Liver (tissue), 3 donors: Measurements from ENCODE around the gene DNPH1.

ENCODE experiments used
- EGR1 ChIP-seq, 2 donors: IDR thresholded peaks; 2 replicates each; pipeline ENCODE4 v1.6.1; 2016 to 2018; ENCODE audit warnings: antibody characterized with exemption in 2 of 2, low read depth in 2 of 2
- GABPA ChIP-seq, 2 donors: IDR thresholded peaks in 1 of 2; conservative IDR thresholded peaks in 1 of 2; 2 replicates each; pipeline ENCODE4 v1.6.1; 2016; ENCODE audit warnings: antibody characterized with exemption in 2 of 2, mild to moderate bottlenecking in 1 of 2, moderate library complexity in 1 of 2
- HNF4G ChIP-seq: IDR thresholded peaks from 2 replicates; pipeline ENCODE4 v1.6.1; 2016; ENCODE audit warnings: antibody characterized with exemption
- MAX ChIP-seq: IDR thresholded peaks from 2 replicates; pipeline ENCODE4 v1.6.1; 2016; ENCODE audit warnings: antibody characterized with exemption
- RAD21 ChIP-seq, 2 donors: IDR thresholded peaks; 2 replicates each; pipeline ENCODE4 v1.6.1; 2016; ENCODE audit warnings: antibody characterized with exemption in 2 of 2, mild to moderate bottlenecking in 2 of 2
- RXRA ChIP-seq, 2 donors: IDR thresholded peaks; 2 replicates each; pipeline ENCODE4 v1.6.1; 2017 to 2018; ENCODE audit warnings: antibody characterized with exemption in 2 of 2, mild to moderate bottlenecking in 1 of 2
- TAF1 ChIP-seq: conservative IDR thresholded peaks from 2 replicates; pipeline ENCODE4 v1.6.1; 2016; ENCODE audit warnings: antibody characterized with exemption, mild to moderate bottlenecking
- YY1 ChIP-seq: IDR thresholded peaks from 2 replicates; pipeline ENCODE4 v1.6.1; 2016; ENCODE audit warnings: antibody characterized with exemption, mild to moderate bottlenecking
- ZBTB33 ChIP-seq: IDR thresholded peaks from 2 replicates; pipeline ENCODE4 v1.6.1; 2016; ENCODE audit warnings: antibody characterized with exemption
- TF ChIP-seq, protein P1 (sequence below): fragments of 150-350 bp; IDR thresholded peaks from 2 replicates; pipeline ENCODE4 v1.5.1; 2017; ENCODE audit warnings: improper control_type of control experiment, low read depth, low read length; ENCODE audit not compliant: missing input control
- TF ChIP-seq, protein P2 (sequence below): IDR thresholded peaks from 2 replicates; pipeline ENCODE4 v1.6.1; 2016; ENCODE audit warnings: antibody characterized with exemption, mild to moderate bottlenecking
- TF ChIP-seq, protein P3 (sequence below): IDR thresholded peaks from 2 replicates; pipeline ENCODE4 v1.6.1; 2016; ENCODE audit warnings: antibody characterized with exemption
- donor health status: healthy.
- donor health status: healthy.

DNA sequence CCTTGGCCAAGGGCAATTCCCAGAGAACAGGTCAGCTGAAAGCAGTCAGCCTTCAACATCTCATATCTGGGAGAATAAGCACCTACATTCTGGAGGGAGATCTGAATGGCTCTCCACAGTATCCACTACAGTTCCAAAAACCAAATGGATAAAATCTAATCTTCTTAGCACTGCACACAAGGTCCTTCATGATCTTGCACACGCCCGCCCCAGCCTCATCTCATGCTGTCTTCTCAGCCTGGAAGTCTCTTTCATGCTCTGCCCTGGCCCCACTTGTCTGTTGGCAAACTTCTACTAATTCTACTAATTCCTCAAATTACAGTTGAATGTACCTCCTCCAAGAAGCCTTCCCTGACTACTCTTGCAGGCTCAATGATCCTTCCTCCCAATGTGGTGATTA, 12.2 kb upstream of the DNPH1 start:
- TF ChIP-seq, protein P1, sequence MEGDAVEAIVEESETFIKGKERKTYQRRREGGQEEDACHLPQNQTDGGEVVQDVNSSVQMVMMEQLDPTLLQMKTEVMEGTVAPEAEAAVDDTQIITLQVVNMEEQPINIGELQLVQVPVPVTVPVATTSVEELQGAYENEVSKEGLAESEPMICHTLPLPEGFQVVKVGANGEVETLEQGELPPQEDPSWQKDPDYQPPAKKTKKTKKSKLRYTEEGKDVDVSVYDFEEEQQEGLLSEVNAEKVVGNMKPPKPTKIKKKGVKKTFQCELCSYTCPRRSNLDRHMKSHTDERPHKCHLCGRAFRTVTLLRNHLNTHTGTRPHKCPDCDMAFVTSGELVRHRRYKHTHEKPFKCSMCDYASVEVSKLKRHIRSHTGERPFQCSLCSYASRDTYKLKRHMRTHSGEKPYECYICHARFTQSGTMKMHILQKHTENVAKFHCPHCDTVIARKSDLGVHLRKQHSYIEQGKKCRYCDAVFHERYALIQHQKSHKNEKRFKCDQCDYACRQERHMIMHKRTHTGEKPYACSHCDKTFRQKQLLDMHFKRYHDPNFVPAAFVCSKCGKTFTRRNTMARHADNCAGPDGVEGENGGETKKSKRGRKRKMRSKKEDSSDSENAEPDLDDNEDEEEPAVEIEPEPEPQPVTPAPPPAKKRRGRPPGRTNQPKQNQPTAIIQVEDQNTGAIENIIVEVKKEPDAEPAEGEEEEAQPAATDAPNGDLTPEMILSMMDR: no peak
- TF ChIP-seq TAF1 (no peak), GABPA (IDR thresholded peaks at IDR 0.05 in 1 of 2, conservative IDR thresholded peaks at IDR 0.05 in 1 of 2) (no peak), HNF4G (no peak), RAD21 (IDR thresholded peaks at IDR 0.05) (no peak), EGR1 (IDR thresholded peaks at IDR 0.05; ENCODE audit: low read depth in 2 of 2) (no peak), YY1 (no peak), MAX (no peak), ZBTB33 (no peak), RXRA (IDR thresholded peaks at IDR 0.05) (no peak)
- TF ChIP-seq, protein P2, sequence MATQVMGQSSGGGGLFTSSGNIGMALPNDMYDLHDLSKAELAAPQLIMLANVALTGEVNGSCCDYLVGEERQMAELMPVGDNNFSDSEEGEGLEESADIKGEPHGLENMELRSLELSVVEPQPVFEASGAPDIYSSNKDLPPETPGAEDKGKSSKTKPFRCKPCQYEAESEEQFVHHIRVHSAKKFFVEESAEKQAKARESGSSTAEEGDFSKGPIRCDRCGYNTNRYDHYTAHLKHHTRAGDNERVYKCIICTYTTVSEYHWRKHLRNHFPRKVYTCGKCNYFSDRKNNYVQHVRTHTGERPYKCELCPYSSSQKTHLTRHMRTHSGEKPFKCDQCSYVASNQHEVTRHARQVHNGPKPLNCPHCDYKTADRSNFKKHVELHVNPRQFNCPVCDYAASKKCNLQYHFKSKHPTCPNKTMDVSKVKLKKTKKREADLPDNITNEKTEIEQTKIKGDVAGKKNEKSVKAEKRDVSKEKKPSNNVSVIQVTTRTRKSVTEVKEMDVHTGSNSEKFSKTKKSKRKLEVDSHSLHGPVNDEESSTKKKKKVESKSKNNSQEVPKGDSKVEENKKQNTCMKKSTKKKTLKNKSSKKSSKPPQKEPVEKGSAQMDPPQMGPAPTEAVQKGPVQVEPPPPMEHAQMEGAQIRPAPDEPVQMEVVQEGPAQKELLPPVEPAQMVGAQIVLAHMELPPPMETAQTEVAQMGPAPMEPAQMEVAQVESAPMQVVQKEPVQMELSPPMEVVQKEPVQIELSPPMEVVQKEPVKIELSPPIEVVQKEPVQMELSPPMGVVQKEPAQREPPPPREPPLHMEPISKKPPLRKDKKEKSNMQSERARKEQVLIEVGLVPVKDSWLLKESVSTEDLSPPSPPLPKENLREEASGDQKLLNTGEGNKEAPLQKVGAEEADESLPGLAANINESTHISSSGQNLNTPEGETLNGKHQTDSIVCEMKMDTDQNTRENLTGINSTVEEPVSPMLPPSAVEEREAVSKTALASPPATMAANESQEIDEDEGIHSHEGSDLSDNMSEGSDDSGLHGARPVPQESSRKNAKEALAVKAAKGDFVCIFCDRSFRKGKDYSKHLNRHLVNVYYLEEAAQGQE: no peak
- TF ChIP-seq, protein P3, sequence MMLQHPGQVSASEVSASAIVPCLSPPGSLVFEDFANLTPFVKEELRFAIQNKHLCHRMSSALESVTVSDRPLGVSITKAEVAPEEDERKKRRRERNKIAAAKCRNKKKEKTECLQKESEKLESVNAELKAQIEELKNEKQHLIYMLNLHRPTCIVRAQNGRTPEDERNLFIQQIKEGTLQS: no peak
